Uterus (tissue), 2 donors: ENCODE measurements around the gene EPC2.

Experiments
- CTCF ChIP-seq, 4 experiments: fragments of 200-600 bp in 2 of 4; fragments of 450-650 bp in 2 of 4; sonication (generic) in 2 of 4; IDR thresholded peaks; one replicate each; pipeline ENCODE4 v1.5.1; 2016 to 2019; ENCODE audit warnings: antibody characterized with exemption in 4 of 4, mild to moderate bottlenecking in 2 of 4, moderate library complexity in 1 of 4
- POLR2A ChIP-seq, 2 donors: fragments of 450-650 bp; IDR thresholded peaks; one replicate each; pipeline ENCODE4 v1.6.1; 2016; ENCODE audit warnings: antibody characterized with exemption in 2 of 2, mild to moderate bottlenecking in 1 of 2, moderate library complexity in 1 of 2

- no peak for TF ChIP-seq POLR2A (IDR thresholded peaks at IDR 0.05)
- TF ChIP-seq CTCF (IDR thresholded peaks at IDR 0.05), result no peak
Observed at GRCh38 chr2:148751907-148752306, 107.4 kb downstream of the EPC2 start.
